H1 (cell line): Measurements from ENCODE around the gene TOMM40. TPM values are rescaled to one million over a fixed set of nuclear protein-coding genes. Genes with fewer than 3 reads are reported as not detected.

Source experiments
- CTCF ChIA-PET: fragments of 300-600 bp; sonication (Branson Sonifier 250); formaldehyde crosslinking; loops from one replicate; lab custom pipeline; 2021; ENCODE audit not compliant: partially characterized antibody; lab: Charles Lee
- POLR2A ChIA-PET: fragments of 300-600 bp; sonication (Branson Sonifier 250); formaldehyde crosslinking; loops from one replicate; lab custom pipeline; 2021; ENCODE audit warnings: inconsistent platforms; ENCODE audit not compliant: partially characterized antibody; lab: Charles Lee
- DNase-seq, 2 experiments: peaks; one replicate each; pipeline versions ENCODE4 v3.0.0 to v3.0.0-alpha.2; 2010 to 2022; ENCODE audit warnings: low spot score in 2 of 2, low read depth in 1 of 2, mixed read lengths in 1 of 2
- FAIRE-seq: peaks from 2 replicates; lab custom pipeline; 2011; peaks lifted over from hg19 to GRCh38; lab: Jason Lieb, UNC
- H2AFZ ChIP-seq: 2 replicates; pipeline ENCODE4 v1.8.1; 2012; ENCODE audit warnings: low read length, inconsistent platforms
- H2AK5ac ChIP-seq: 2 replicates; pipeline ENCODE4 v1.6.1; 2013; ENCODE audit warnings: low read depth, low read length
- H2BK120ac ChIP-seq: replicated peaks from 2 replicates; pipeline ENCODE3; 2013; ENCODE audit warnings: low read depth, low read length, inconsistent platforms
- H2BK12ac ChIP-seq: 2 replicates; pipeline ENCODE4 v1.6.1; 2013; ENCODE audit warnings: low read depth, low read length
- H2BK15ac ChIP-seq: 2 replicates; pipeline ENCODE4 v1.6.1; 2013; ENCODE audit warnings: low read length
- H2BK20ac ChIP-seq: 2 replicates; pipeline ENCODE4 v1.6.1; 2013; ENCODE audit warnings: low read length
- H2BK5ac ChIP-seq: 2 replicates; pipeline ENCODE4 v1.6.1; 2013; ENCODE audit warnings: low read depth, low read length
- H3K14ac ChIP-seq: 2 replicates; pipeline ENCODE4 v1.6.1; 2013; ENCODE audit warnings: inconsistent platforms; ENCODE audit not compliant: insufficient read length
- H3K18ac ChIP-seq: 2 replicates; pipeline ENCODE4 v1.6.1; 2013; ENCODE audit warnings: low read length; ENCODE audit errors: extremely low read depth
- H3K23ac ChIP-seq: 2 replicates; pipeline ENCODE4 v1.6.1; 2013; ENCODE audit warnings: inconsistent platforms; ENCODE audit not compliant: insufficient read length
- H3K23me2 ChIP-seq: 2 replicates; pipeline ENCODE4 v1.6.1; 2013; ENCODE audit warnings: low read depth, low read length
- H3K27ac ChIP-seq: 2 replicates; pipeline ENCODE4 v1.6.1; 2011; ENCODE audit warnings: low read depth, low read length, inconsistent platforms
- H3K27me3 ChIP-seq, 4 experiments: replicated peaks in 1 of 4; 1 replicate in 1 of 4; 2 replicates in 3 of 4; pipeline versions ENCODE4 v1.6.1 to v1.8.1; 2011 to 2013; ENCODE audit warnings: low read length in 3 of 4, mild to moderate bottlenecking in 3 of 4, inconsistent platforms in 2 of 4, mixed read lengths in 2 of 4, moderate library complexity in 1 of 4; ENCODE audit not compliant: control insufficient read depth in 3 of 4, insufficient read depth in 3 of 4; ENCODE audit errors: extremely low read depth in 1 of 4
- H3K36me3 ChIP-seq, 4 experiments: 2 replicates each; pipeline versions ENCODE4 v1.6.1 to v1.8.1; 2011 to 2013; ENCODE audit warnings: mild to moderate bottlenecking in 4 of 4, low read length in 3 of 4, moderate library complexity in 2 of 4, control low read depth in 1 of 4, inconsistent platforms in 1 of 4; ENCODE audit not compliant: insufficient read depth in 4 of 4, control insufficient read depth in 2 of 4
- H3K4ac ChIP-seq: replicated peaks from 2 replicates; pipeline ENCODE3; 2013; ENCODE audit warnings: low read length, low read depth, mixed read lengths, inconsistent platforms; ENCODE audit not compliant: insufficient read length
- H3K4me1 ChIP-seq, 4 experiments: replicated peaks in 1 of 4; 1 replicate in 1 of 4; 2 replicates in 3 of 4; pipeline versions ENCODE4 v1.6.1 to v1.8.1; 2011 to 2013; ENCODE audit warnings: low read length in 3 of 4, inconsistent platforms in 2 of 4, mixed read lengths in 1 of 4; ENCODE audit not compliant: insufficient read depth in 4 of 4, control insufficient read depth in 3 of 4
- H3K4me2 ChIP-seq, 2 experiments: 2 replicates each; pipeline versions ENCODE4 v1.6.1 to v1.8.1; 2011 to 2013; ENCODE audit warnings: low read depth in 2 of 2, low read length in 2 of 2, control low read depth in 1 of 2, inconsistent platforms in 1 of 2, mild to moderate bottlenecking in 1 of 2; ENCODE audit not compliant: insufficient read depth in 1 of 2
- H3K4me3 ChIP-seq, 4 experiments: fragments of 200-600, 300-600 bp in 1 of 4; sonication (generic), shearing (Covaris generic), sonication (Bioruptor Twin) in 1 of 4; 2 replicates each; pipeline versions ENCODE4 v1.5.1 to v1.8.1; 2011 to 2016; ENCODE audit warnings: low read length in 4 of 4, low read depth in 3 of 4, control low read depth in 2 of 4, inconsistent platforms in 2 of 4, mild to moderate bottlenecking in 2 of 4, mixed read lengths in 1 of 4, moderate library complexity in 1 of 4; ENCODE audit not compliant: insufficient read depth in 2 of 4; ENCODE audit errors: extremely low read depth in 1 of 4
- H3K56ac ChIP-seq: replicated peaks from 2 replicates; pipeline ENCODE3; 2013; ENCODE audit warnings: low read depth, mild to moderate bottlenecking, mixed read lengths, low read length, inconsistent platforms; ENCODE audit not compliant: insufficient read length
- H3K79me1 ChIP-seq: 2 replicates; pipeline ENCODE4 v1.6.1; 2013; ENCODE audit warnings: low read depth, low read length, control low read depth
- H3K79me2 ChIP-seq, 2 experiments: 2 replicates each; pipeline versions ENCODE4 v1.6.1 to v1.8.1; 2012 to 2013; ENCODE audit warnings: low read length in 2 of 2, mild to moderate bottlenecking in 2 of 2, inconsistent platforms in 1 of 2; ENCODE audit not compliant: insufficient read depth in 2 of 2, control insufficient read depth in 1 of 2
- H3K9ac ChIP-seq, 4 experiments: replicated peaks in 1 of 4; 1 replicate in 1 of 4; 2 replicates in 3 of 4; pipeline versions ENCODE4 v1.6.1 to v1.8.1; 2011 to 2013; ENCODE audit warnings: low read depth in 3 of 4, low read length in 3 of 4, control low read depth in 2 of 4, mild to moderate bottlenecking in 2 of 4, moderate library complexity in 2 of 4, inconsistent platforms in 1 of 4; ENCODE audit errors: extremely low read depth in 1 of 4
- H3K9me3 ChIP-seq, 2 experiments: 2 replicates each; pipeline versions ENCODE4 v1.6.1 to v1.8.1; 2012 to 2013; ENCODE audit warnings: mild to moderate bottlenecking in 2 of 2, moderate library complexity in 2 of 2, control low read depth in 1 of 2, inconsistent platforms in 1 of 2, low read depth in 1 of 2, low read length in 1 of 2, mixed read lengths in 1 of 2; ENCODE audit not compliant: insufficient read depth in 2 of 2
- H4K20me1 ChIP-seq, 2 experiments: replicated peaks in 1 of 2; 2 replicates each; pipeline versions ENCODE3 to v1.8.1; 2011 to 2013; ENCODE audit warnings: inconsistent platforms in 2 of 2, low read length in 2 of 2, mild to moderate bottlenecking in 1 of 2; ENCODE audit not compliant: insufficient read depth in 2 of 2, control insufficient read depth in 1 of 2
- H4K5ac ChIP-seq: 2 replicates; pipeline ENCODE4 v1.6.1; 2013; ENCODE audit warnings: low read length, low read depth, mixed read lengths, inconsistent platforms; ENCODE audit not compliant: insufficient read length
- H4K8ac ChIP-seq: 2 replicates; pipeline ENCODE4 v1.8.0; 2013; ENCODE audit warnings: mild to moderate bottlenecking, moderate library complexity, low read length, inconsistent platforms; ENCODE audit not compliant: insufficient read depth; ENCODE audit errors: extremely low read depth
- H4K91ac ChIP-seq: replicated peaks from 2 replicates; pipeline ENCODE3; 2013; ENCODE audit warnings: low read length, mixed read lengths, inconsistent platforms; ENCODE audit not compliant: insufficient read length
- ATF2 ChIP-seq: IDR thresholded peaks from 2 replicates; pipeline ENCODE4 v1.6.1; 2012; ENCODE audit warnings: low read length, inconsistent platforms
- FOSL1 ChIP-seq: IDR thresholded peaks from 2 replicates; pipeline ENCODE4 v1.6.1; 2011; ENCODE audit warnings: mild to moderate bottlenecking, low read depth, low read length, moderate library complexity; ENCODE audit not compliant: insufficient read depth
- GABPA ChIP-seq: IDR thresholded peaks from 2 replicates; pipeline ENCODE4 v1.6.1; 2011; ENCODE audit warnings: mild to moderate bottlenecking, low read length, moderate library complexity, borderline replicate concordance; ENCODE audit not compliant: insufficient read depth
- NRF1 ChIP-seq: IDR thresholded peaks from 2 replicates; pipeline ENCODE4 v1.6.1; 2011; ENCODE audit warnings: mild to moderate bottlenecking, low read depth, low read length, improper control_type of control experiment
- POLR2AphosphoS5 ChIP-seq: IDR thresholded peaks from 2 replicates; pipeline ENCODE4 v1.6.1; 2011; ENCODE audit warnings: low read depth, low read length
- RNF2 ChIP-seq: fragments of 200-900, 300-1000 bp; sonication (generic); IDR thresholded peaks from 2 replicates; pipeline ENCODE4 v1.7.1; 2016; ENCODE audit warnings: borderline replicate concordance, low read depth, mild to moderate bottlenecking, antibody characterized with exemption, low read length; ENCODE audit not compliant: poor library complexity, severe bottlenecking; ENCODE audit errors: missing control alignments
- SIRT6 ChIP-seq: IDR thresholded peaks from one replicate; pipeline ENCODE4 v1.7.1; 2012; ENCODE audit warnings: low read length, inconsistent platforms
- TAF1 ChIP-seq: IDR thresholded peaks from 2 replicates; pipeline ENCODE4 v1.6.1; 2011; ENCODE audit warnings: mild to moderate bottlenecking, low read depth, low read length
- TAF7 ChIP-seq: optimal IDR thresholded peaks from 2 replicates; pipeline ENCODE3; 2011; ENCODE audit warnings: low read depth, mild to moderate bottlenecking, inconsistent platforms, low read length, moderate library complexity, borderline replicate concordance
- USF2 ChIP-seq: IDR thresholded peaks from 2 replicates; pipeline ENCODE4 v1.6.1; 2011; ENCODE audit warnings: low read length, improper control_type of control experiment
- WGBS, 2 experiments: shearing (Covaris generic) in 1 of 2; methylation state at CpG; one replicate each; pipeline versions ENCODE4 v1.1.6 to v1.1.7; 2013 to 2015; ENCODE audit warnings: low lambda C conversion rate in 2 of 2, mixed read lengths in 2 of 2, inconsistent platforms in 1 of 2, low coverage in 1 of 2, missing lambda C conversion rate in 1 of 2; ENCODE audit not compliant: insufficient replicate concordance in 2 of 2, insufficient coverage in 1 of 2, insufficient read length in 1 of 2; ENCODE audit errors: extremely low coverage in 1 of 2, missing lambda C conversion rate in 1 of 2; 5-methylcytosine and 5-hydroxymethylcytosine counted together
- polyA plus RNA-seq, 7 experiments: library from polyadenylated mRNA; depleted of rRNA in 3 of 7; stranded (reverse) in 5 of 7; unstranded in 2 of 7; fragments of >200 nt in 5 of 7; fragments of 200-250 nt in 2 of 7; gene quantifications; 1 replicate in 5 of 7; 2 replicates in 1 of 7; 4 replicates in 1 of 7; pipeline versions ENCODE4 v1.2.1 to v1.2.3, GENCODE V29; 2011 to 2013; ENCODE audit warnings: missing spikeins in 2 of 7, mixed read lengths in 2 of 7
- total RNA-seq: library from RNA; stranded (reverse); fragmentation: NEBNext Ultra II Directional; extraction: Animal tissue kit (Norgen Biotek cat#: 25700); gene quantifications from 2 replicates; pipeline ENCODE4 v1.2.1, GENCODE V29; 2021

TOMM40 gene
- total and polyA plus RNA-seq, 2 of the 8 experiments (the other 6 are each of a cell fraction or from before 2014, with no cell fraction given): 154 to 179 TPM

- H4K91ac ChIP-seq: no peak overlapping the region
- H3K18ac ChIP-seq: no peak overlapping the region
- H3K56ac ChIP-seq: no peak overlapping the region
- no peak for TF ChIP-seq SIRT6
- no peak for TF ChIP-seq TAF7
- TF ChIP-seq RNF2: no peak
- TF ChIP-seq USF2: no peak
- no peak for TF ChIP-seq TAF1
- TF ChIP-seq POLR2AphosphoS5: no peak
- TF ChIP-seq GABPA: no peak
- TF ChIP-seq FOSL1: no peak
- no peak for TF ChIP-seq NRF1
- TF ChIP-seq ATF2: no peak
- no peaks in the 10 kb centered on the region for H3K27me3 ChIP-seq
- no peaks in the 10 kb centered on the region for H3K9me3 ChIP-seq
- H3K23me2 ChIP-seq: no peaks in the 10 kb centered on the region
- no peak overlapping the region for H2AK5ac ChIP-seq
- 83% methylated on average over 5 of the region's 5 CpGs; no CpG with 5 or more reads in 1 of the 2 experiments for WGBS, 2 experiments
- H2BK12ac ChIP-seq: no peak overlapping the region
- H3K79me2 ChIP-seq: no peaks in the 10 kb centered on the region
- no peak for DNase-seq
- H3K4ac ChIP-seq: no peak overlapping the region
- no peaks in the 10 kb centered on the region for H3K79me1 ChIP-seq
- no peak overlapping the region for H3K9ac ChIP-seq
- ChIA-PET CTCF (interaction anchor here (0.7 to 1.7 kb wide), 10 partner anchors 11 to 273 kb away, joined by 3 to 10 read pairs (median 4); partner anchors contain the start of gene NECTIN2), POLR2A (interaction anchor here (1.2 to 13.6 kb wide), 6 partner anchors 9 to 74 kb away, joined by 4 to 109 read pairs (median 16); partner anchors contain the start of gene NECTIN2)
- no peak overlapping the region for H2BK5ac ChIP-seq
- no peak for FAIRE-seq
- H4K8ac ChIP-seq: no peak overlapping the region
- H3K23ac ChIP-seq: no peak overlapping the region
- no peak overlapping the region for H2BK20ac ChIP-seq
- no peak overlapping the region for H3K27ac ChIP-seq
- peaks cover 0 to 11% (median 1%) of the 10 kb centered on the region in 4 experiments; a peak in 3 of 7 replicates for H3K4me1 ChIP-seq
- H3K4me3 ChIP-seq: no peak overlapping the region
- H4K5ac ChIP-seq: no peak overlapping the region
- H2AFZ ChIP-seq: no peak overlapping the region
- H2BK15ac ChIP-seq: no peak overlapping the region
- H3K14ac ChIP-seq: no peak overlapping the region
- H4K20me1 ChIP-seq: peaks cover 7 to 10% of the 10 kb centered on the region in 2 experiments
- no peak overlapping the region for H3K4me2 ChIP-seq
- H2BK120ac ChIP-seq: no peak overlapping the region
- peaks cover 6 to 53% (median 17%) of the 10 kb centered on the region in 4 experiments; a peak in 6 of 8 replicates for H3K36me3 ChIP-seq
These were observed 7.1 kb upstream of the TOMM40 start for GRCh38 chr19:44883922-44884321.
